Tibial nerve (tissue), 3 donors: ENCODE results near the gene TRAPPC6A.

Experiments
- POLR2A ChIP-seq, 2 donors: fragments of 450-650 bp; IDR thresholded peaks; one replicate each; pipeline ENCODE4 v1.6.1; 2017; ENCODE audit warnings: antibody characterized with exemption in 2 of 2, mild to moderate bottlenecking in 2 of 2, moderate library complexity in 2 of 2
- TF ChIP-seq, protein P1 (sequence below), 5 experiments: fragments of 200-600 bp in 3 of 5; fragments of 450-650 bp in 2 of 5; sonication (generic) in 3 of 5; IDR thresholded peaks; one replicate each; pipeline ENCODE4 v1.5.1; 2016 to 2019; ENCODE audit warnings: antibody characterized with exemption in 5 of 5, mild to moderate bottlenecking in 3 of 5, moderate library complexity in 2 of 5

DNA sequence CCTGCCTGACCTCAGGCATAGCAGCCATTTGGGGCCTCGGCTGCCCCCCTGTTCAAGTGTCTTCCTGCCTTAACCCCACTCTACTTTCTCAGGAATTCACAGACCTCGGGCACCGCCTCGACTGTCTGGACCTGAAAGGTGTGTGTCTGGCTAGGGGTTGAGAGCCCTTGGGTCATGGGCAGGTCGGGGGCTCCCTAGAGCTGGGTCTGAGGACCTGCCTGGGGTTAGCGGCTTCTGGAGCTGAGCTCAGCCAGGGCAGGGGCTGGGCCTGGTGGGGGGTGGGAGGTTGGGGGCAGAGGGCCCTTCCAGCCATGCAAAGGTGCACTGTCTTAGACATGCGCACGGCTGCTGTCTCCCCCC is 37.9 kb downstream of the TRAPPC6A start:
- TF ChIP-seq, protein P1, sequence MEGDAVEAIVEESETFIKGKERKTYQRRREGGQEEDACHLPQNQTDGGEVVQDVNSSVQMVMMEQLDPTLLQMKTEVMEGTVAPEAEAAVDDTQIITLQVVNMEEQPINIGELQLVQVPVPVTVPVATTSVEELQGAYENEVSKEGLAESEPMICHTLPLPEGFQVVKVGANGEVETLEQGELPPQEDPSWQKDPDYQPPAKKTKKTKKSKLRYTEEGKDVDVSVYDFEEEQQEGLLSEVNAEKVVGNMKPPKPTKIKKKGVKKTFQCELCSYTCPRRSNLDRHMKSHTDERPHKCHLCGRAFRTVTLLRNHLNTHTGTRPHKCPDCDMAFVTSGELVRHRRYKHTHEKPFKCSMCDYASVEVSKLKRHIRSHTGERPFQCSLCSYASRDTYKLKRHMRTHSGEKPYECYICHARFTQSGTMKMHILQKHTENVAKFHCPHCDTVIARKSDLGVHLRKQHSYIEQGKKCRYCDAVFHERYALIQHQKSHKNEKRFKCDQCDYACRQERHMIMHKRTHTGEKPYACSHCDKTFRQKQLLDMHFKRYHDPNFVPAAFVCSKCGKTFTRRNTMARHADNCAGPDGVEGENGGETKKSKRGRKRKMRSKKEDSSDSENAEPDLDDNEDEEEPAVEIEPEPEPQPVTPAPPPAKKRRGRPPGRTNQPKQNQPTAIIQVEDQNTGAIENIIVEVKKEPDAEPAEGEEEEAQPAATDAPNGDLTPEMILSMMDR (IDR thresholded peaks at IDR 0.05) = no peak
- no peak for TF ChIP-seq POLR2A (IDR thresholded peaks at IDR 0.05)
